Endodermal cell (in vitro differentiated cells): Measurements from ENCODE around the gene NUDT16L1. TPM values are rescaled to one million over a fixed set of nuclear protein-coding genes. Genes with fewer than 3 reads are reported as not detected.

Experiments used
- DNase-seq: peaks from one replicate; pipeline ENCODE4 v3.0.0-alpha.2; 2017
- H3K27ac ChIP-seq: 2 replicates; pipeline ENCODE4 v1.5.1; 2013; ENCODE audit warnings: mild to moderate bottlenecking, low read depth, low read length, moderate library complexity
- H3K27me3 ChIP-seq: 2 replicates; pipeline ENCODE4 v1.6.1; 2013; ENCODE audit warnings: mild to moderate bottlenecking, low read length, moderate library complexity; ENCODE audit not compliant: insufficient read depth, control insufficient read depth, poor library complexity, severe bottlenecking
- H3K36me3 ChIP-seq: 2 replicates; pipeline ENCODE4 v1.7.0; 2013; ENCODE audit warnings: mild to moderate bottlenecking, low read length, moderate library complexity; ENCODE audit not compliant: control insufficient read depth, insufficient read depth
- H3K4me1 ChIP-seq: one replicate; pipeline ENCODE4 v1.7.0; 2013; ENCODE audit warnings: low read length; ENCODE audit not compliant: control insufficient read depth, insufficient read depth
- H3K4me3 ChIP-seq: 2 replicates; pipeline ENCODE4 v1.5.1; 2013; ENCODE audit warnings: mild to moderate bottlenecking, low read length, moderate library complexity
- H3K9ac ChIP-seq: 2 replicates; pipeline ENCODE4 v1.6.1; 2013; ENCODE audit warnings: mild to moderate bottlenecking, low read length, moderate library complexity; ENCODE audit not compliant: poor library complexity, severe bottlenecking; ENCODE audit errors: extremely low read depth
- H3K9me3 ChIP-seq: 2 replicates; pipeline ENCODE4 v1.6.1; 2013; ENCODE audit warnings: mild to moderate bottlenecking, low read length, moderate library complexity; ENCODE audit not compliant: control insufficient read depth
- H3K27ac Mint-ChIP-seq: 2 replicates; pipeline ENCODE4 v1.8.0; 2020; ENCODE audit warnings: mixed read lengths
- H3K27me3 Mint-ChIP-seq: 2 replicates; pipeline ENCODE4 v1.8.0; 2021; ENCODE audit warnings: mild to moderate bottlenecking, mixed read lengths; ENCODE audit not compliant: insufficient read depth
- H3K36me3 Mint-ChIP-seq: 2 replicates; pipeline ENCODE4 v1.8.0; 2020; ENCODE audit warnings: low read depth, mixed read lengths
- H3K4me1 Mint-ChIP-seq: 2 replicates; pipeline ENCODE4 v1.8.0; 2020; ENCODE audit warnings: mixed read lengths
- H3K4me3 Mint-ChIP-seq: 2 replicates; pipeline ENCODE4 v1.8.0; 2020; ENCODE audit warnings: mild to moderate bottlenecking, moderate library complexity, mixed read lengths
- H3K9me3 Mint-ChIP-seq: 2 replicates; pipeline ENCODE4 v1.8.0; 2020; ENCODE audit warnings: mild to moderate bottlenecking, mixed read lengths
- CTCF ChIP-seq: fragments of 200-600 bp; sonication (generic); conservative IDR thresholded peaks from 2 replicates; pipeline ENCODE4 v1.5.0; 2021; ENCODE audit warnings: antibody characterized with exemption, mild to moderate bottlenecking
- WGBS, 2 experiments: methylation state at CpG; one replicate each; pipeline versions ENCODE4 v1.1.5 to v1.1.7; 2013; ENCODE audit warnings: missing lambda C conversion rate in 2 of 2, mixed read lengths in 1 of 2; ENCODE audit not compliant: insufficient coverage in 1 of 2, insufficient read length in 1 of 2; 5-methylcytosine and 5-hydroxymethylcytosine counted together
- total RNA-seq, 2 donors: library from RNA; stranded (reverse); fragmentation: NEBNext Ultra II Directional in 1 of 2; extraction: Animal tissue kit (Norgen Biotek cat#: 25700) in 1 of 2; gene quantifications; 2 replicates in 1 of 2; 3 replicates in 1 of 2; pipeline ENCODE4 v1.2.1, GENCODE V29; 2021

NUDT16L1 gene
- total RNA-seq, 2 donors from 2014 or later = 38.6 to 40.7 TPM

GRCh38 chr16:4675864-4676786 lies 17.2 kb upstream of the NUDT16L1 start:
- Histone ChIP-seq H3K9ac (no peak overlapping the region), H3K27me3 (no peaks in the 10 kb centered on the region), H3K9me3 (no peaks in the 10 kb centered on the region), H3K4me1 (no peaks in the 10 kb centered on the region), H3K27ac (peak overlapping the region; percentile 22), H3K36me3 (peaks cover 41% of the 10 kb centered on the region), H3K4me3 (no peak overlapping the region)
- no peaks in the 10 kb centered on the region for H3K4me1 Mint-ChIP-seq
- TF ChIP-seq CTCF = no peak
- 87 to 91% methylated on average over 9 to 23 of the region's 23 CpGs for WGBS, 2 experiments
- no peaks in the 10 kb centered on the region for H3K9me3 Mint-ChIP-seq
- peak overlapping the region; percentile 61 for H3K27ac Mint-ChIP-seq
- H3K36me3 Mint-ChIP-seq = peaks cover 30% of the 10 kb centered on the region
- no peak overlapping the region for H3K4me3 Mint-ChIP-seq
- H3K27me3 Mint-ChIP-seq = no peaks in the 10 kb centered on the region
- DNase-seq = peak; percentile 61

- no peak overlapping the region for H3K4me3 ChIP-seq
- Mint-ChIP-seq H3K27ac (no peak overlapping the region), H3K4me1 (no peaks in the 10 kb centered on the region), H3K9me3 (no peaks in the 10 kb centered on the region), H3K4me3 (no peak overlapping the region), H3K36me3 (peaks cover 23% of the 10 kb centered on the region), H3K27me3 (no peaks in the 10 kb centered on the region)
- no peak overlapping the region for H3K27ac ChIP-seq
- H3K4me1 ChIP-seq = no peaks in the 10 kb centered on the region
- no peaks in the 10 kb centered on the region for H3K9me3 ChIP-seq
- H3K27me3 ChIP-seq = no peaks in the 10 kb centered on the region
- 92 to 94% methylated on average over 10 to 11 of the region's 11 CpGs for WGBS, 2 experiments
- no peak for TF ChIP-seq CTCF
- peaks cover 34% of the 10 kb centered on the region for H3K36me3 ChIP-seq
- no peak for DNase-seq
- no peak overlapping the region for H3K9ac ChIP-seq
Observed at GRCh38 chr16:4676831-4677230, 16.5 kb upstream of the NUDT16L1 start.

GRCh38 chr16:4677390-4677789 lies 16.0 kb upstream of the NUDT16L1 start:
- WGBS, 2 experiments = 95 to 96% methylated on average over 5 to 17 of the region's 17 CpGs

More at GRCh38 chr16:4677390-4677789, 16.0 kb upstream of the NUDT16L1 start:
- Histone ChIP-seq H3K4me1 (no peaks in the 10 kb centered on the region), H3K9me3 (no peaks in the 10 kb centered on the region), H3K9ac (no peak overlapping the region), H3K27me3 (no peaks in the 10 kb centered on the region), H3K27ac (no peak overlapping the region), H3K4me3 (no peak overlapping the region), H3K36me3 (peaks cover 31% of the 10 kb centered on the region)
- Mint-ChIP-seq H3K27me3 (no peaks in the 10 kb centered on the region), H3K36me3 (peaks cover 20% of the 10 kb centered on the region), H3K27ac (no peak overlapping the region), H3K9me3 (no peaks in the 10 kb centered on the region), H3K4me3 (no peak overlapping the region), H3K4me1 (no peaks in the 10 kb centered on the region)
- no peak for TF ChIP-seq CTCF
- no peak for DNase-seq
